Left hindlimb (tissue), 1 donor: Measurements from ENCODE around the gene CHRNB4.
"Not testable (repeated sequence)": the region's sequence is repeated elsewhere in the genome, so short reads cannot be mapped to it uniquely, and the experiment has no call there.

Experiments used
- DNase-seq: peaks from one replicate; pipeline ENCODE4 v3.0.0-alpha.2; 2018

The CHRNB4 gene

GRCh38 chr15:78614021-78614420 is 27.0 kb downstream of the CHRNB4 start:
- no peak for DNase-seq

GRCh38 chr15:78609551-78609950 is 31.5 kb downstream of the CHRNB4 start:
- not testable (repeated sequence) for DNase-seq

GRCh38 chr15:78605680-78606079 is 35.3 kb downstream of the CHRNB4 start:
- no peak for DNase-seq

GRCh38 chr15:78605201-78605600 is 35.8 kb downstream of the CHRNB4 start:
- DNase-seq: no peak

GRCh38 chr15:78604420-78604819 is 36.6 kb downstream of the CHRNB4 start:
- no peak for DNase-seq

- DNase-seq: no peak
Observed at GRCh38 chr15:78603467-78603866, 37.5 kb downstream of the CHRNB4 start.

- no peak for DNase-seq
Observed at GRCh38 chr15:78599189-78599588, 41.8 kb downstream of the CHRNB4 start.

- no peak for DNase-seq
Observed at GRCh38 chr15:78598348-78598747, 42.7 kb downstream of the CHRNB4 start.

- no peak for DNase-seq
Observed at GRCh38 chr15:78597583-78597982, 43.4 kb downstream of the CHRNB4 start.

GRCh38 chr15:78574944-78575343 is 66.1 kb downstream of the CHRNB4 start:
- no peak for DNase-seq
